Activated T-cell treated with anti-CD3 and anti-CD28 coated beads, Interleukin-2, amount 50 U/mL, for 24 hours (primary cell): ENCODE measurements around the gene ZBTB40.

Experiments
- DNase-seq: peaks from one replicate; pipeline ENCODE4 v3.0.0-alpha.2; 2020
- H3K27ac Mint-ChIP-seq: 2 replicates; pipeline ENCODE4 v1.8.0; 2020; ENCODE audit warnings: mild to moderate bottlenecking, mixed read lengths
- H3K27me3 Mint-ChIP-seq: 2 replicates; pipeline ENCODE4 v1.8.0; 2020; ENCODE audit warnings: mixed read lengths
- H3K36me3 Mint-ChIP-seq: 2 replicates; pipeline ENCODE4 v1.8.0; 2020; ENCODE audit warnings: low read depth, mixed read lengths
- H3K4me1 Mint-ChIP-seq: 2 replicates; pipeline ENCODE4 v1.8.0; 2020; ENCODE audit warnings: low read depth, mixed read lengths
- H3K4me3 Mint-ChIP-seq: 2 replicates; pipeline ENCODE4 v1.8.0; 2020; ENCODE audit warnings: mild to moderate bottlenecking, moderate library complexity, mixed read lengths
- H3K9me3 Mint-ChIP-seq: 2 replicates; pipeline ENCODE4 v1.8.0; 2020; ENCODE audit warnings: mixed read lengths

The ZBTB40 gene

GRCh38 chr1:22534951-22535350, 83.3 kb downstream of the ZBTB40 start:
- H3K4me1 Mint-ChIP-seq: peaks cover 19% of the 10 kb centered on the region
- DNase-seq: no peak
- no peak overlapping the region for H3K27ac Mint-ChIP-seq
- H3K9me3 Mint-ChIP-seq: no peaks in the 10 kb centered on the region
- H3K4me3 Mint-ChIP-seq: no peak overlapping the region
- H3K27me3 Mint-ChIP-seq: no peaks in the 10 kb centered on the region
- peaks cover 39% of the 10 kb centered on the region for H3K36me3 Mint-ChIP-seq

- Mint-ChIP-seq H3K36me3 (peaks cover 35% of the 10 kb centered on the region), H3K27ac (no peak overlapping the region), H3K4me1 (peaks cover 19% of the 10 kb centered on the region), H3K27me3 (no peaks in the 10 kb centered on the region), H3K9me3 (no peaks in the 10 kb centered on the region), H3K4me3 (no peak overlapping the region)
- DNase-seq: no peak
These were observed 83.7 kb downstream of the ZBTB40 start for GRCh38 chr1:22535399-22535798.

GRCh38 chr1:22536506-22536905, 84.9 kb downstream of the ZBTB40 start:
- H3K4me3 Mint-ChIP-seq: no peak overlapping the region
- peaks cover 19% of the 10 kb centered on the region for H3K4me1 Mint-ChIP-seq
- no peak for DNase-seq
- H3K27me3 Mint-ChIP-seq: no peaks in the 10 kb centered on the region
- H3K27ac Mint-ChIP-seq: no peak overlapping the region
- H3K9me3 Mint-ChIP-seq: no peaks in the 10 kb centered on the region
- peaks cover 35% of the 10 kb centered on the region for H3K36me3 Mint-ChIP-seq

- Mint-ChIP-seq H3K9me3 (no peaks in the 10 kb centered on the region), H3K4me3 (no peak overlapping the region), H3K27me3 (no peaks in the 10 kb centered on the region), H3K27ac (no peak overlapping the region), H3K4me1 (peaks cover 19% of the 10 kb centered on the region), H3K36me3 (peaks cover 26% of the 10 kb centered on the region)
- DNase-seq: no peak
These were observed 85.9 kb downstream of the ZBTB40 start for GRCh38 chr1:22537441-22538139.

- DNase-seq: no peak
- Mint-ChIP-seq H3K4me1 (peaks cover 19% of the 10 kb centered on the region), H3K27ac (no peak overlapping the region), H3K36me3 (peaks cover 19% of the 10 kb centered on the region), H3K27me3 (no peaks in the 10 kb centered on the region), H3K9me3 (no peaks in the 10 kb centered on the region), H3K4me3 (no peak overlapping the region)
These were observed 88.0 kb downstream of the ZBTB40 start for GRCh38 chr1:22539510-22540118.

- Mint-ChIP-seq H3K27me3 (no peaks in the 10 kb centered on the region), H3K36me3 (peaks cover 14% of the 10 kb centered on the region), H3K4me3 (no peak overlapping the region), H3K27ac (no peak overlapping the region), H3K4me1 (peaks cover 19% of the 10 kb centered on the region), H3K9me3 (no peaks in the 10 kb centered on the region)
- DNase-seq: no peak
These were observed 88.7 kb downstream of the ZBTB40 start for GRCh38 chr1:22540337-22540736.

- Mint-ChIP-seq H3K9me3 (no peaks in the 10 kb centered on the region), H3K27ac (no peak overlapping the region), H3K27me3 (peaks cover 11% of the 10 kb centered on the region), H3K4me3 (no peak overlapping the region), H3K36me3 (peaks cover 2% of the 10 kb centered on the region), H3K4me1 (peaks cover 18% of the 10 kb centered on the region)
- no peak for DNase-seq
These were observed 91.2 kb downstream of the ZBTB40 start for GRCh38 chr1:22542886-22543285.

- Mint-ChIP-seq H3K27ac (no peak overlapping the region), H3K4me3 (no peak overlapping the region), H3K36me3 (no peaks in the 10 kb centered on the region), H3K4me1 (peaks cover 10% of the 10 kb centered on the region), H3K9me3 (no peaks in the 10 kb centered on the region), H3K27me3 (peaks cover 19% of the 10 kb centered on the region)
- no peak for DNase-seq
These were observed 92.0 kb downstream of the ZBTB40 start for GRCh38 chr1:22543679-22544078.

- no peaks in the 10 kb centered on the region for H3K9me3 Mint-ChIP-seq
- peaks cover under 1% of the 10 kb centered on the region for H3K4me1 Mint-ChIP-seq
- peaks cover 28% of the 10 kb centered on the region for H3K27me3 Mint-ChIP-seq
These were observed 93.0 kb downstream of the ZBTB40 start for GRCh38 chr1:22544606-22545005.

GRCh38 chr1:22545141-22545540, 93.5 kb downstream of the ZBTB40 start:
- Mint-ChIP-seq H3K4me1 (no peaks in the 10 kb centered on the region), H3K4me3 (no peak overlapping the region), H3K27ac (no peak overlapping the region), H3K9me3 (no peaks in the 10 kb centered on the region), H3K27me3 (peaks cover 32% of the 10 kb centered on the region), H3K36me3 (no peaks in the 10 kb centered on the region)
- no peak for DNase-seq

More at GRCh38 chr1:22544606-22545005, 93.0 kb downstream of the ZBTB40 start:
- no peak overlapping the region for H3K27ac Mint-ChIP-seq
- H3K36me3 Mint-ChIP-seq: no peaks in the 10 kb centered on the region
- H3K4me3 Mint-ChIP-seq: no peak overlapping the region
- DNase-seq: no peak

GRCh38 chr1:22547186-22547817, 95.7 kb downstream of the ZBTB40 start:
- H3K27ac Mint-ChIP-seq: no peak overlapping the region
- no peak overlapping the region for H3K4me3 Mint-ChIP-seq
- H3K4me1 Mint-ChIP-seq: no peaks in the 10 kb centered on the region
- no peak for DNase-seq
- no peaks in the 10 kb centered on the region for H3K9me3 Mint-ChIP-seq
- no peaks in the 10 kb centered on the region for H3K36me3 Mint-ChIP-seq
- peaks cover 50% of the 10 kb centered on the region for H3K27me3 Mint-ChIP-seq

GRCh38 chr1:22547818-22548462, 96.3 kb downstream of the ZBTB40 start:
- Mint-ChIP-seq H3K27ac (no peak overlapping the region), H3K4me3 (no peak overlapping the region), H3K9me3 (no peaks in the 10 kb centered on the region), H3K36me3 (no peaks in the 10 kb centered on the region), H3K27me3 (peaks cover 56% of the 10 kb centered on the region), H3K4me1 (no peaks in the 10 kb centered on the region)
- DNase-seq: no peak

- Mint-ChIP-seq H3K4me3 (no peak overlapping the region), H3K9me3 (no peaks in the 10 kb centered on the region), H3K27me3 (peaks cover 76% of the 10 kb centered on the region), H3K36me3 (no peaks in the 10 kb centered on the region), H3K4me1 (no peaks in the 10 kb centered on the region), H3K27ac (no peak overlapping the region)
- no peak for DNase-seq
These were observed 98.4 kb downstream of the ZBTB40 start for GRCh38 chr1:22550021-22550420.

- Mint-ChIP-seq H3K36me3 (no peaks in the 10 kb centered on the region), H3K9me3 (no peaks in the 10 kb centered on the region)
These were observed 99.9 kb downstream of the ZBTB40 start for GRCh38 chr1:22551591-22551990.

GRCh38 chr1:22552021-22552420, 100.4 kb downstream of the ZBTB40 start:
- Mint-ChIP-seq H3K36me3 (no peaks in the 10 kb centered on the region), H3K4me1 (no peaks in the 10 kb centered on the region), H3K27ac (no peak overlapping the region), H3K4me3 (no peak overlapping the region), H3K27me3 (peaks cover 90% of the 10 kb centered on the region), H3K9me3 (no peaks in the 10 kb centered on the region)
- DNase-seq: no peak

More at GRCh38 chr1:22551591-22551990, 99.9 kb downstream of the ZBTB40 start:
- H3K27ac Mint-ChIP-seq: no peak overlapping the region
- no peak for DNase-seq
- H3K4me1 Mint-ChIP-seq: no peaks in the 10 kb centered on the region
- H3K27me3 Mint-ChIP-seq: peaks cover 89% of the 10 kb centered on the region
- no peak overlapping the region for H3K4me3 Mint-ChIP-seq
